GM03348 (cell line): Measurements from ENCODE around the gene GDI1.
A peak's percentile ranks its signal among the peaks of the same experiment; 100 is the strongest.

Source experiments
- DNase-seq: peaks from one replicate; pipeline ENCODE4 v3.0.0; 2012; ENCODE audit warnings: low spot score

Gene GDI1

DNA sequence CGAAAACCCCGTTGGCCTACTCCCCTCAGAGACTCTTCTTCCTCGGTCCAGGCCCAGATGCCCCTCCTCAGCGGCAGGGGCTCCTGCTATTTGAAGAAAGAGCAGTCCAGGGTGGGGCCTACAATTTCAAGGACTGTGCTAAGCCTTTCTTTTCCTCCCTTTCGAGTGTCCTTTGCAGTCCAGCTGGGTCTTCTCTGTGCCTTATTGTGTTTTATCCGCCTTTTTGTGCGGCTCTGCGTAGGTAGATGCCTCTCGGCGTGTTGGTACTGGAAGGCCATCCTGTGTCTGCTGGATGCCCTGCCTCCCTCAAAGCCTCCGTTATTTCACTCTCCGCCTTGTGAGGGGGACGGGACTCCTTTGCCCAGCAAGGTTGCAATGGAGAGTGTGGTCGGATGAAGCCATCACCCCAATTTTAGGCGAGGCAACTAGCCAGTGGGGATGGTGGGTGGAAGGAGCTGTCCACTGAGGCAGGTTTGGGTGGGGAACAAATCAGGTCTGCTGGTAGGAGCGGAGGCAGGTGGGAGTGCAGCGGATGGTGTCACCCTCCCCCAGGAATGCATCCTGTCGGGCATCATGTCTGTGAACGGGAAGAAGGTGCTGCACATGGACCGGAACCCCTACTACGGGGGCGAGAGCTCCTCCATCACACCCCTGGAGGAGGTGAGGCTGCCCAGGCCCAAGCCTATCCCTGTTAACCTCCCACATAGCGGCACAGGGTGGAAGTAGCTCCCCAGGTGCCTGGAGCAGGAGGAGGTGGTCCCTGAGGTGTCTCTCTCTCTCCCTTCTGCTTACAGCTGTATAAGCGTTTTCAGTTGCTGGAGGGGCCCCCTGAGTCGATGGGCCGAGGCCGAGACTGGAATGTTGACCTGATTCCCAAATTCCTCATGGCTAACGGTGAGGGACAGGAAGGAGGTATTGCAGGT lies 1.3 kb downstream of the GDI1 start:
- DNase-seq, result no peak

DNA sequence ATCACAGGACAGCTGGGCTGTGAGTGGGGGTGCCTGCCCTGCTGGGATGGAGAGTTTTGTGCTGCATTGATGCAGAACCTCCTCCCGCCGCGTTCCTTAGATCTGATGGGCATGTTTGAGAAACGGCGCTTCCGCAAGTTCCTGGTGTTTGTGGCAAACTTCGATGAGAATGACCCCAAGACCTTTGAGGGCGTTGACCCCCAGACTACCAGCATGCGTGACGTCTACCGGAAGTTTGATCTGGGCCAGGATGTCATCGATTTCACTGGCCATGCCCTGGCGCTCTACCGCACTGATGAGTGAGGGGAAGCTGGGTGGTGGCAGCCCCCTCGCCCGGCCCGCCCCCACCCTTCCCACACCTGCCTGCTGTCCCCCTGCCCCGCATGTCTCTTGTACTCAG lies 2.9 kb downstream of the GDI1 start:
- DNase-seq, result no peak

DNA sequence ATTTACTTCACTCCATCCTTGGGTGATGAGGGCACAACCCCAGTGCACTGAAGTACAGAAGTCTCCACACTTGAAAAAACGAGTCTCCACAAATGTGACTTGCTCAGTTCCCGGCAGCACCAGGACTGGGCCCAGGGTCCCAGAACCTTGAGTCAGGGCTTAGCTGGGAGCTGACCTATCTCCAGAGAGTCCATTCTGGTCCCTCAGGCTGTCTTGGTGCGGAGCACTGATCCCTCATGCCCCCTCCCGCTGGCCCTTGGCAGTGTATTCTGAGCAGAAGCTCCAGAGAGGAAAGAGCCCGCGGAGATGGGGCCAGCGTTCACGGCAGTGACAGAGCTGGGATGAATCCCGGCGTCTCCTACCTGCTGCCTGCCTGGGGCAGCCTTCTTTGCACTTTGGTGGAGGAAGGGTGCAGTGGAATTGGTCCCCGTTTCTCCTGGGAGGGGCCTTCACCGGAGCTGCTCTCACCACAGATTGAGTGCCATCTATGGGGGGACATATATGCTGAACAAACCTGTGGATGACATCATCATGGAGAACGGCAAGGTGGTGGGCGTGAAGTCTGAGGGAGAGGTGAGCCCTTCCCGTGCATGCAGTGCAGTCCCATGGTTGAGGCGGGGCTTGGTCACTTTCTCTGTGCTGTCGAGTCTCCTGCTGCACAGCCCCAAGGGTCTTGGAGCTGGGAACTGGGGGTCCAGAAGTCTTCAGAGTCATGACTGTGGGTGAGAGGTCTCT lies 3.8 kb downstream of the GDI1 start:
- DNase-seq, result no peak

DNA sequence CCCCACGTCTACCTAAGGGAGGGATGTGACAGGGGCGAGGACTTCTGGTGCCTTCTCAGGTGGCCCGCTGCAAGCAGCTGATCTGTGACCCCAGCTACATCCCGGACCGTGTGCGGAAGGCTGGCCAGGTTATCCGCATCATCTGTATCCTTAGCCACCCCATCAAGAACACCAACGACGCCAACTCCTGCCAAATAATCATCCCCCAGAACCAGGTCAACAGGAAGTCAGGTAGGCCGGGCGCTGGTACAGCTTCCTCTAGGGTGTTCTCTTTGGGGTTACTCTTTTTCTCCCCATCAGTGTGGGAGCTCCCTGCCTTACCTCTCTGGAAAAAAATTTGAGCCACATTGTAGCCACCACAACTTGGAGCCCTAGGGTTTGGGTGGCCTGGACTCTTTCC lies 4.6 kb downstream of the GDI1 start:
- DNase-seq, result no peak

DNA sequence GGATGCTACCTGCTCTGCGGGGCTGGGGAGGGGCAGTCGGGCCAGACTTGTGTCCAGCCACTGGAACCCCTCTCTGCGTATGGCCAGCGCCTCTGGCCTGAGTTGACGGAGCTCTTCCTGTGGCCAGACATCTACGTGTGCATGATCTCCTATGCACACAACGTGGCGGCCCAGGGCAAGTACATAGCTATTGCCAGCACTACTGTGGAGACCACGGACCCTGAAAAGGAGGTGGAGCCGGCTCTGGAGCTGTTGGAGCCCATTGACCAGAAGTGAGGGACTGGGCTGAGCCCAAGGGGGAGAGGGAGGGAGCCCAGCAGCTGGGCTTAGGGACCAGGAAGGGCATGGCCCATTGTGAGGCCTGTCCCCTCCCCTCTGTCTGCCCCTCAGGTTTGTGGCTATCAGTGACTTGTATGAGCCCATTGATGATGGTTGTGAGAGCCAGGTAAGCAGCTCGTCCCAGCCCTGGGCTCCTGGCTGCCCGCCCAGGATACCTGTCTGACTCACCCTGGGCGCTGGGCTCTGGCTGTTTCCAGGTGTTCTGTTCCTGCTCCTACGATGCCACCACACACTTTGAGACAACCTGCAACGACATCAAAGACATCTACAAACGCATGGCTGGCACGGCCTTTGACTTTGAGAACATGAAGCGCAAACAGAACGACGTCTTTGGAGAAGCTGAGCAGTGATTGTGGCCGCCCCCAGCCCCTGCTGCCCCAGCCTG lies 5.2 kb downstream of the GDI1 start:
- DNase-seq, result no peak

DNA sequence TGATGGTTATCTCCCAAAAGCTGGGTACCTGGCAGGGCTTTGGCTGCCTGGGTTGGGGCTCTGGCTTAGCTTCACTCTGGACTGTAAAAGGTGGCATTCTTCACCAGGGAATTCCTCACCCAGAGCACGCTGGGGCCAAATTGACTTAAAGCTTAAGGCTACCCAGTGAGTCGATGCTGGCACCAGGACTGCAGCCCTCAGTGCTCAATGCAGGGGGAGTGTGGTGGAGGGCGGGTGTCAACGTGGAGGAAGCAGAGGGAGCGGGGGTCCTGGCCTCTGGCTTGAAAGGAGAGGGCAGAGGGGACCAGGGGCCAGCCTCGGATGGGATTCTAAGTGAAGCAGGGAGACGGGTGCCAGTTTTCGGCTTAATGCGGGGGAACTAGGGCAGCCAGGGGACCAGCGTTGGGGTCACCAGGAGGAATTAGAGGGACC lies 6.5 kb downstream of the GDI1 start:
- DNase-seq, result peak; percentile 10

DNA sequence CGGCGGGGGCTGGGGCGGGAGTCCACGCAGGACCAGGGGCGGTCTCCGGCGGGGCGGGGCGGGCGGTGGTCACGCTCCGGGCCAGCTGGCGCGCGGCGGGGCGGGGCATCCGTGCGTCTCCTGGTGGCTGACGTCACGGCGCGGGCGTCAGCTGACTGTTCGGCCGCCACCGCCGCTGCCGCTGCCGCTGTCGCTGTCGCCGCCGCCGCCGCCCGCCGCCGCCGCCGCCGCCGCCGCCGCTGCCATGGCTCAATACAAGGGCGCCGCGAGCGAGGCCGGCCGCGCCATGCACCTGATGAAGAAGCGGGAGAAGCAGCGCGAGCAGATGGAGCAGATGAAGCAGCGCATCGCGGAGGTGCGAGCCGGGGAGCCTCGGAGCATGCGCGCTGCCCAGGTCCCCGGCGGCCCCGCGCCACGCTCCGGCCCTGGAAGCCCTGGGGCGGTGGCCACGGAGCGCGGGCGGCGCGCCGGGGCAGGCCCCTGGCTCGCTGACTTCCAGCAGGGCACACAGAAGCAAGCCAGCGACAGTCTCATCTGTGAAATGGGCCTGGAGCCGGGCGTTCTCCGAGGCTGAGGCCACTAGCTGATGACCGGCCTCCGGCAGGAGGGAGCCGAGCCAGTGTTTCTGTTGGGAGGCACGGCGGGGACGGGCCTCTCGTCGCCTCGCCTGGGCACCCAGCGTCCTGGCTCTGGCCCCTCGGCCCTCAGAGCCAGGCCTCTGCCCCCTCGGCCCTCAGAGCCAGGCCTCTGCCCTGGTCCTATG lies 7.2 kb downstream of the GDI1 start, which contains the start of gene FAM50A:
Gene FAM50A, plus strand, starts transcription at position 150 of the 763 bp plus-strand sequence. Its CDS starts 95 bp downstream, at position 245.
- peak; percentile 91 for DNase-seq

DNA sequence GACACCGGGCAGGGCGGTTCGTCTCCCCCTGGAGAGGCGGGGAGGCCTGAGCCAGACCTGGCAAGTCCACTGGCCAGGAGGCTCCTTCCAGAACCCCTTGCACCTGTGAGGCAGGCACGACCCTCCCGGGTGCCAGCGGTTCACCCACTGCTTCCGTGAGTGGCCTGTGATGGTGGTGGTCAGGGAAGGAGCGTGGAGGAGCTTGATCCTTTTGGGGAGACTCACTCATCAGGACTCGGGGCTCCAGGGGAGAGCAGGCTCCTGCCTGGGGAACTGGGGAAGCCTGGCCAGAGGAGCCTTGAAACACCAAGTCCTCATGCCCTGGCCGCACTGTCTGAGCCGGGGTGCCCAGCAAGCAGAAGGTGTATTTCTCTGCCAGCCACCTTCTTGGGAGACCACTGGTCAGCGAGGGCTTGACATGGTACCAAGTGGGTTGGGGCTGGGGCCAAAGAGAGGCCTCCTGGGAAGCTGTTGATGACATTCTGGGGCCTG lies 7.8 kb downstream of the GDI1 start:
- DNase-seq, result peak; percentile 5

DNA sequence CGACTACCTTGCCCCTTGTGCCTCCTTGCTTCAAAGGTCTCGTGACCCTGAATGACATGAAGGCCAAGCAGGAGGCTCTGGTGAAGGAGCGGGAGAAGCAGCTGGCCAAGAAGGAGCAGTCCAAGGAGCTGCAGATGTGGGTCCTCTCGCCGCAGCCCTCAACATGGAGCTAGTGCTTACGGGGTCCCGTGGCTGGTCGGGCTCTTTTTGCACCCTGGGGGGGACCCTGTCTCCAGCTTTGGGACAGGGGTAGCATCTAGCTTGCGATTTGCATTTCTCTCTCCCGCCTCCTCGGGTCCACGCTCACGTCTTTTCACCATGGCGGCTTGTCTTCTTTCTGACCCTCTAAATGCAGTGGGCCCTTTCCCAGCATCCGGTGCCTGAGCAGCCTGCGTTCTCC lies 8.8 kb downstream of the GDI1 start:
- DNase-seq, result no peak

DNA sequence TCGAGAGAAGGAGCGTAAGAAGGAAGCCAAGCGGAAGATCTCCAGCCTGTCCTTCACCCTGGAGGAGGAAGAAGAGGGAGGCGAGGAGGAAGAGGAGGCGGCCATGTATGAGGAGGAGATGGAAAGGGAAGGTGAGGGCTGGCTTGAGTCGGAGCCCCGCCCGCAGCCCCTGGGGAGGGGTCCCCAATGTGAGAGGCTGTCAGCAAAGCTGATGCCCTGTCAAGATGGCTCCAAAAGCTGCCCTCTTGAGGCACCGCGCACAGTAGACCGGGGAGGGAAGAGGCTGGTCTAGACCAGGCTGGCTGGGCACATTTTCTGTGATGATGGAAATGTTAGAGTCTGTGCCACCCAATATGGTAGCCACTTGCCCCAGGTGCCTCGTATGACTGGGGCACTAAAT lies 9.5 kb downstream of the GDI1 start:
- no peak for DNase-seq

DNA sequence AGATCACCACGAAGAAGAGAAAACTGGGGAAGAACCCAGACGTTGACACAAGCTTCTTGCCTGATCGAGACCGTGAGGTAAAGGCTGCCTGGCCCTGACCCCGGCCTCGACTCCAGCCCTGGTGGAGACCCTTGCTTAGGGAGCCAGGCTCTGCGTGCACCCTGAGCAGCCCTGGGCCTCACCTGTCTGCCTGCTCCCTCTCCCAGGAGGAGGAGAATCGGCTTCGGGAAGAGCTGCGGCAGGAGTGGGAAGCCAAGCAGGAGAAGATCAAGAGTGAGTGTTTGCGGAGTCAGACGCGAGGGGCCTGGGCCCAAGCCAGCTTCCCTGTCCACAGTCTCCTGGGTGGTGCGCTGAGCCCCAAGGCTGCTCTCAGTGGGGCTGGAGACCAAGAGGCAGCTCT lies 11.5 kb downstream of the GDI1 start:
- DNase-seq, result no peak

DNA sequence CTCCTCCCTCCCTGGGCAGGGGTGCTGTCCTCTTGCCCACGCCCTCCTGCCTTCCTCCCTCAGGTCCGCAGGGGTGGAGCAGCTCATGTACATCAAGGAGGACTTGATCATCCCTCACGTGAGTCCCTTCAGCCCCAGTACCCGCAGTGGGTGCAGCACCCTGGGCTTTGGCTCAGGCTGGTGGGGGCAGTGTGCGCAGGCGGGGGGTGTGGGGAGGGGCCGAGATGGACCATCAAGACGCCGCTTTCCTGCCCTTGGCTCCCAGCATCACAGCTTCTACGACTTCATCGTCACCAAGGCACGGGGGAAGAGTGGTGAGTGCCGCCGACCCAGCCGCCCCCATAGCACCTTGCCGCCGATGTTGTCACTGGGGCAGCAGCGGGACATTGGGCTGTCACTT lies 12.7 kb downstream of the GDI1 start:
- DNase-seq, result no peak

DNA sequence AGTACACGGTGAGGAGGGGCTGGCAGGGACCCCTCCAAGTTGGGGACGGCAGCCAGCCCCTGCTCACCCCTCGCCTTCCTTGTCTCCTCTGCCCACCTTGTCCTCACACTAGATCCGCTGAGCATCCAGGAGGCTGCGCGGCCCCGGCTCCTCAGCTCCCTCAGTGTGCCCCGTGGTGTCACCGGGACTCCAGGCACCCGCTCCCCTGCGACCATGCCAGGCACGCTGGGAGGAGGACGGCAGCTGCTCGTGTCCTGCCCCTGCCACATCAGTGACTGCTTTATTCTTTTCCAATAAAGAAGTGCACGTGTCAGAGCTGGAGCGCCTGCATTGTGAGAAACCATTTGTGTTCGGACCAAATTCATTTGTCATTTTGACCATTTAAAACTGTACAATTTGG lies 13.4 kb downstream of the GDI1 start:
- DNase-seq, result no peak

DNA sequence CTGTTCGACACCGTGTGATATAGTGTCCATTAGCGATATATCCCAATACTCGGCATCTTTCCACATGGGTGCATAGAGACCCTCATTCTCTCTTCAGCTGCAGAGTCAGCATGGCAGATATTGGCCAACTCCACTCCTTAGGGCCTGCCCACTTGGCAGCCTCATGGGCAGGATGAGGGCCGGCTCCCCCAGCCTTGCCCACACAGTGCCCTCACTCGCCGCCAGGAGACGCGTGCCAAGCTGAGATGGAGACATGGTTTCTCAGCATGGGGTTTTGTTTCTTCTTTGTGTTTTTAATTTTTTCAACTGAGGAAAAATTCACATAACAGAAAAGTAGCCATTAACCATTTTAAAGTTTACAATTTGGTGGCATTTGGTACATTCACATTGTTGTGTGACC lies 15.9 kb downstream of the GDI1 start:
- DNase-seq, result no peak

DNA sequence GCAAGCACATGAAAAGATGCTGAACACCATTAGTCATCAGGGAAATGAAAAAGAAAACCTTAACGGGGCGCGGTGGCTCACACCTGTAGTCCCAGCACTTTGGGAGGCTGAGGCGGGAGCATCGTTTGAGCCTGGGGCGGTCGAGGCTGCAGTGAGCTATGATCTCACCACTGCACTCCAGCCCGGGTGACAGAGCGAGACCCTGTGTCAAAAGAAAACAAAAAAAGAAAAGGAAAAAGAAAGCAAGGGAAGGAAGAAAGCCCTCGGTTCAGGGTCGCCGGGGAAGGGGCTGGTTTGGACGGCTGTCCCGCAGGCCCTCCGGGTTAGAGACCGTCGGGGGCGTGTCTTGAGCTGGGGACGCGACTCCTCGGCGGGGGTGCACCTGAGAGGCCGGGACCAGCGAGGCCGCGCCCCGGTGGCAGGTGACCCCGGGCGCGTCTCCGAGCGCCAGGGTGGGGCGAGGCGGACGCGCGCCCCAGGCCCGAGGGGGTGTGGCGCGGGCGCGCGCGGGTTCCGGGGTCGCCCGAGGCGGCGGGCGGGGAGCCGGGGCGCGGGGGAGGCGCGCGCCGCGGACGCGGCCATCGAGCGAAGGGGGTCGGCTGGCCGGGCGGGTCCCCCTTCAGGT lies 20.6 kb downstream of the GDI1 start:
- DNase-seq, result peak; percentile 86

DNA sequence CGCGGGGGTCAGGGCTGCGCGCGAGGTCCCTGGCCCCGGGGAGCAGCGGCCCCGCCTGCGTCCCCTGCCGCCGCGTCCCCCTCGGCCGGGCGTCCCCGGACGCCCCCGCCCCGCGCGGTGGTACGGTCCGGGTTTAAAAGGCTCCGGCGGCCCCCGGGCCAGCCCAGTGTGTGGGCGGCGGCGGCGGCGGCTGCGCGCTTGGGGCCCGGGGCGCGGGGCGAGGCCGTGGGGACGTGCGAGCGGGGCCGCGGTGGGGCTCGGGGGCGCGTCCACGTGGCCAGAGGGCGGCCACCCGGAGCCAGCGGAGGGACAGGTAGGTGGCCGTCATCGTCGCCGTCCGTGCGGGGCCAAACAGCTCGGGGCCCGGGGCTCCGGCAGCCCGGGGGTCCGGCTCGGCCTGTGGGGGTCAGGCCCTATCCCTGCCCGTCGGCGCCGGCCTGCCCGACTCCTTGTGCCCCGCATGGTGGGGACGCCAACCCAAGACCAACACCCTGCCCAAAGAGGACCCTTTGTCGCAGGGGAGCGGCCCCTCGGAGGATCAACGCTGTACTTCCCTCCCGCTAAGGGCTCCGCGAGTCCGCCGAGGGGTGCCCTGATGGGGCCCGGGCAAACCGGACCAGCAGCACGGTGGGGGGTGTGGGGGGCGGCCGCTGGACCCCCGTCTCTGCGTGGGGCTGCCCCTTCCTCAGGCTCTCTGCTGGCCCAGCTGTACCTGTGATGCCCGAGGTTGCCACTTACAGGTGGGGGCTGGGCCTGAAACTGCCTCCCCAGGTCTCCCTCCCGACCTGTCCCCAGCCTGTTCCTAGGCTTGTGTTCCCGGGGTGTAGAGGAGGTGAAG lies 21.4 kb downstream of the GDI1 start, which contains the start of gene PLXNA3:
Gene PLXNA3, plus strand, starts transcription at position 166 of the 838 bp plus-strand sequence. CDS start 1,903 bp downstream, outside the sequence.
- peak; percentile 84 for DNase-seq

DNA sequence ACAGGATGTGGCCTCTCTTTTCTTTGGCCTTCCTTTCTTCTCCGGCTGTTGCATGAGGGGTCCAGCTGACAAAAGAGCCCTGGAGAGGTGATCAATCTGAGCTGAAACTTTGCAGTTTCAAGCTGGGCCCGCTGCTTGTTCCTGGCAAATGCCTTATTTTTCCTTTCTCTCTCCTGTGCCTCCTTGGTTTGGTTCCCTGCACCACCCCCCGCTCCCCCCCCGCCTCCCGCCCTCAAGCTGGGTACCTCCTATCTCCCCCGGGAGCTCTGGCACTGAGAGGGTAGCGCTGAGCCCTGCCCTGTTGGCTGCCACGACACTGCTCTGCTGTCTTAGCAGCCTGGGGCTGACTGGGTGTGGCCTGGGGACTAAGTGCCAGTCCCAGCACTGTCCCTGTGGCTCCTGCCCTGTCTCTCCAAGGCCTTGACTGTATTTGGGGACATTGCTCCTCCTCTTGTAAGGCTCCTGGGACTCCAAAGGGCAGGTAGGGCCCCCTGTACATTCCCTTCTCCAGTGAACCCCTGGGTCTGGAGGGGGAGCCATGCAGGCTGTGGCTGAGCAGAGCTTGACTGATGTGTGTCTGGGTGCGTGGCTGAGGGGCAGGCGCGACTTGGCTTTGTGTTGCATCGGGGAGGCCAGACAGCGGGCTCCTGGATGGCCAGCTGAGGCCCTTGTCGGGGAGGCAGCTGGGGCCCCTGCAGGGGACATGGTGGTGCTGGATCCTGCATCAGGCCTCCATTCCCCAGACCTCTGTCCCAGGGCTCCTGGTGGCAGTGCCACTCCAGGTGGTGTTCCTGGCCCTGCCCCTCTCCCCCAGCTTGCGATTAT lies 22.2 kb downstream of the GDI1 start:
- DNase-seq, result peak; percentile 36

DNA sequence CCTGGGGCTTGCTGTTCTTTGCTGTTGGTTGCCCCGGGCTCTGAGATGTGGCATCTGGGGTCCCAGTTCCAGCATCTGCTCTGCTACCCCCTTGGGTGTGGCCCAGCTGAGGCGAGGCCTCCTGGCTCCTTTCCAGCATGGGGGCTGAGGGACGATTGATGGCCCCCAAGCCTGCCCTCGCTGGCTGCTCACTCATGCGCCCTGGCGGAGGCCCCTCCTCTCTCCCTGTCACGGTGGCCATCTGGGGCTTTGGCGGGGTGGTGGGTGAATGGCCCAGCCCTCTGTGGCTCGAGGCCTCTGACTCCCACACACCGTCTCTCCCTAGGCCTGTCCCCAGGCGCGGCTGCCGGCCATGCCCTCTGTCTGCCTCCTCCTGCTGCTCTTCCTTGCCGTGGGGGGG lies 22.9 kb downstream of the GDI1 start:
- peak; percentile 47 for DNase-seq

DNA sequence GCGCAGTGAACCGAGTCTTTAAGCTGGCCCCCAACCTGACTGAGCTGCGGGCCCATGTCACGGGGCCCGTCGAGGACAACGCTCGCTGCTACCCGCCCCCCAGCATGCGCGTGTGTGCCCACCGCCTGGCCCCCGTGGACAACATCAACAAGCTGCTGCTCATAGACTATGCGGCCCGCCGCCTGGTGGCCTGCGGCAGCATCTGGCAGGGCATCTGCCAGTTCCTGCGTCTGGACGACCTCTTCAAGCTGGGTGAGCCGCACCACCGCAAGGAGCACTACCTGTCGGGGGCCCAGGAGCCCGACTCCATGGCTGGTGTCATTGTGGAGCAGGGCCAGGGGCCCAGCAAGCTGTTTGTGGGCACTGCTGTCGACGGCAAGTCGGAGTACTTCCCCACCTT lies 23.4 kb downstream of the GDI1 start:
- peak; percentile 18 for DNase-seq
